Suprapubic skin (tissue), 4 donors: ENCODE data around the gene ASIP. TPM values are rescaled to one million over a fixed set of nuclear protein-coding genes. Genes with fewer than 3 reads are reported as not detected.

Experiments
- DNase-seq, 2 donors: peaks; one replicate each; pipeline ENCODE4 v3.0.0-alpha.2; 2019; ENCODE audit warnings: low spot score in 2 of 2
- H3K27ac ChIP-seq: fragments of 200-600 bp; sonication (generic); one replicate; pipeline ENCODE4 v1.5.1; 2019
- H3K27me3 ChIP-seq: fragments of 200-600 bp; sonication (generic); one replicate; pipeline ENCODE4 v1.5.1; 2019
- H3K36me3 ChIP-seq: fragments of 200-600 bp; sonication (generic); one replicate; pipeline ENCODE4 v1.5.1; 2019
- H3K4me1 ChIP-seq: fragments of 200-600 bp; sonication (generic); one replicate; pipeline ENCODE4 v1.5.1; 2019
- H3K4me3 ChIP-seq: fragments of 200-600 bp; sonication (generic); one replicate; pipeline ENCODE4 v1.5.1; 2019; ENCODE audit warnings: mild to moderate bottlenecking
- H3K9me3 ChIP-seq: fragments of 200-600 bp; sonication (generic); one replicate; pipeline ENCODE4 v1.5.1; 2019
- CTCF ChIP-seq, 2 donors: fragments of 200-600 bp in 1 of 2; fragments of 450-650 bp in 1 of 2; sonication (generic) in 1 of 2; IDR thresholded peaks; one replicate each; pipeline ENCODE4 v1.5.1; 2016 to 2019; ENCODE audit warnings: antibody characterized with exemption in 2 of 2, mild to moderate bottlenecking in 1 of 2, moderate library complexity in 1 of 2
- EP300 ChIP-seq: sonication (generic); formaldehyde crosslinking; IDR thresholded peaks from one replicate; pipeline ENCODE4 v1.6.1; 2017; ENCODE audit warnings: antibody characterized with exemption
- POLR2A ChIP-seq, 2 donors: fragments of 450-650 bp; IDR thresholded peaks; one replicate each; pipeline ENCODE4 v1.6.1; 2017; ENCODE audit warnings: antibody characterized with exemption in 2 of 2, mild to moderate bottlenecking in 2 of 2, moderate library complexity in 2 of 2
- POLR2AphosphoS5 ChIP-seq, 3 donors: sonication (generic); formaldehyde crosslinking; IDR thresholded peaks; one replicate each; pipeline ENCODE4 v1.6.1; 2017; ENCODE audit warnings: antibody characterized with exemption in 3 of 3
- WGBS: methylation state at CpG from one replicate; pipeline ENCODE4 v1.1.5; 2018; 5-methylcytosine and 5-hydroxymethylcytosine counted together
- total RNA-seq, 4 donors: library from RNA; depleted of rRNA; stranded (reverse); fragments of >200 nt; gene quantifications; one replicate each; pipeline ENCODE4 v1.1.0, GENCODE V29; 2016

The ASIP gene
- total RNA-seq, 4 donors from 2014 or later, result not detected

GRCh38 chr20:34290471-34290870, 49.2 kb downstream of the ASIP start:
- peaks cover 89% of the 10 kb centered on the region for H3K36me3 ChIP-seq

DNA sequence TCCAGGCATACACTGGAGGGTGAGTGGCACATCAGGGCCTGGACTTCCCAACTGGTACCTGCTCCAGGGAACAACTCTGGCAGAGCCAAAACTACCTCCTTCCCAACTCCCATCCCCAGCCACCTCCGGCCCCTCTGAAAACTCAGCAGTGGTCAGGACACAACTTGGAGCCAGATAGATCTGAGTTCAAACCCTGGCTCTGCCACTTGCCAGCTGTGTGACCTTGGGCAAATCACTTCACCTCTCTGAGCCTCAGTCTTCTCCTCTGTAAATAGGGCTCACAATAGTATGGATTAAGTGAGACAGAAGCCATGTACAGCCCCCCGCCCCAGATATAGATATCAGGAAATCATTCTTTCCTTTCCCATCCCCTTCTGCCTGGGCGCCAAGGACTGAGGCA, 51.3 kb downstream of the ASIP start:
- no peaks in the 10 kb centered on the region for H3K27me3 ChIP-seq
- H3K27ac ChIP-seq, result no peak overlapping the region
- TF ChIP-seq POLR2AphosphoS5 (IDR thresholded peaks at IDR 0.05) (no peak), CTCF (IDR thresholded peaks at IDR 0.05) (no peak), EP300 (no peak), POLR2A (IDR thresholded peaks at IDR 0.05) (no peak)
- no peak overlapping the region for H3K4me3 ChIP-seq
- 100% methylated on average over 3 of the region's 3 CpGs for WGBS
- H3K9me3 ChIP-seq, result no peaks in the 10 kb centered on the region
- no peak for DNase-seq
- H3K4me1 ChIP-seq, result no peaks in the 10 kb centered on the region
- peaks cover 73% of the 10 kb centered on the region for H3K36me3 ChIP-seq

More at GRCh38 chr20:34290471-34290870, 49.2 kb downstream of the ASIP start:
- 93% methylated on average over 8 of the region's 11 CpGs for WGBS
- Histone ChIP-seq H3K9me3 (no peaks in the 10 kb centered on the region), H3K27ac (no peak overlapping the region), H3K4me1 (no peaks in the 10 kb centered on the region), H3K27me3 (no peaks in the 10 kb centered on the region), H3K4me3 (no peak overlapping the region)
- TF ChIP-seq POLR2AphosphoS5 (IDR thresholded peaks at IDR 0.05) (no peak), CTCF (IDR thresholded peaks at IDR 0.05) (no peak), EP300 (no peak), POLR2A (IDR thresholded peaks at IDR 0.05) (no peak)
- no peak for DNase-seq

DNA sequence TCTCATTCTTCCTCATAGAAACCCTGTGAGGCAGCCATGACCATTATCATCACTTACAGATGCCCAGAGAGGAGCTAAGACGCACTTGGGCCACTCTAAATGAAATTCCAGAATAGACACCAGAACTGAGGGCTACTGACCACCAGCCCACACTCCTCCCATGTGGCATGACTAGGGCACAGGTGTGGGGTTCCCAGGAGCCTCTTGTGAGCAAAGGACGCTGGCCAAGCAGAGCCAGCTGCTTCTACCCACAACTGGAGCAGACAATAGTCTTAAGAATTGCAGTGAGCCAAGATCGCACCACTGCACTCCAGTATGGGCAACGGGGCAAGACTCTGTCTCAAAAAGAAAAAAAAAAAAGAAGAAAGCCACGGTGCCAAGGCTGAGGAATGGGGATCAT, 51.9 kb downstream of the ASIP start:
- H3K27ac ChIP-seq, result no peak overlapping the region
- no peaks in the 10 kb centered on the region for H3K27me3 ChIP-seq
- TF ChIP-seq CTCF (IDR thresholded peaks at IDR 0.05), result no peak
- DNase-seq, result no peak
- no peaks in the 10 kb centered on the region for H3K9me3 ChIP-seq
- H3K4me1 ChIP-seq, result no peaks in the 10 kb centered on the region
- H3K36me3 ChIP-seq, result peaks cover 67% of the 10 kb centered on the region
- WGBS, result 94% methylated on average over 5 of the region's 5 CpGs
- H3K4me3 ChIP-seq, result no peak overlapping the region

GRCh38 chr20:34293589-34293988, 52.4 kb downstream of the ASIP start:
- no peak for TF ChIP-seq EP300
- TF ChIP-seq CTCF (IDR thresholded peaks at IDR 0.05), result no peak
- no peak for TF ChIP-seq POLR2A (IDR thresholded peaks at IDR 0.05)
- TF ChIP-seq POLR2AphosphoS5 (IDR thresholded peaks at IDR 0.05), result no peak
- Histone ChIP-seq H3K9me3 (no peaks in the 10 kb centered on the region), H3K27ac (no peak overlapping the region), H3K4me3 (no peak overlapping the region), H3K4me1 (no peaks in the 10 kb centered on the region), H3K36me3 (peaks cover 62% of the 10 kb centered on the region), H3K27me3 (no peaks in the 10 kb centered on the region)
- WGBS, result 92% methylated on average over 7 of the region's 7 CpGs
- no peak for DNase-seq

- no peak overlapping the region for H3K27ac ChIP-seq
- WGBS, result 94% methylated on average over 7 of the region's 7 CpGs
- no peaks in the 10 kb centered on the region for H3K4me1 ChIP-seq
- H3K36me3 ChIP-seq, result peaks cover 55% of the 10 kb centered on the region
- H3K4me3 ChIP-seq, result no peak overlapping the region
- DNase-seq, result no peak
- no peaks in the 10 kb centered on the region for H3K9me3 ChIP-seq
- H3K27me3 ChIP-seq, result no peaks in the 10 kb centered on the region
- TF ChIP-seq EP300 (no peak), CTCF (IDR thresholded peaks at IDR 0.05) (no peak), POLR2A (IDR thresholded peaks at IDR 0.05) (no peak), POLR2AphosphoS5 (IDR thresholded peaks at IDR 0.05) (no peak)
Measured at GRCh38 chr20:34294563-34294962, 53.3 kb downstream of the ASIP start.
